NCI-H226 (cell line): ENCODE results near the gene FGFR1OP2.
"Not testable (repeated sequence)": the region's sequence is repeated elsewhere in the genome, so short reads cannot be mapped to it uniquely, and the experiment has no call there.

Source experiments
- DNase-seq: peaks from one replicate; pipeline ENCODE4 v3.0.0-alpha.2; 2015

FGFR1OP2 gene

GRCh38 chr12:26948309-26948708, 10.0 kb downstream of the FGFR1OP2 start:
- no peak for DNase-seq

GRCh38 chr12:26953447-26953846, 15.2 kb downstream of the FGFR1OP2 start:
- no peak for DNase-seq

GRCh38 chr12:26954027-26954426, 15.8 kb downstream of the FGFR1OP2 start:
- no peak for DNase-seq

- not testable (repeated sequence) for DNase-seq
Observed at GRCh38 chr12:26961391-26961790, 23.1 kb downstream of the FGFR1OP2 start.

GRCh38 chr12:26961803-26962202, 23.5 kb downstream of the FGFR1OP2 start:
- DNase-seq = no peak

- no peak for DNase-seq
Observed at GRCh38 chr12:26963413-26963812, 25.1 kb downstream of the FGFR1OP2 start.

- DNase-seq = no peak
Observed at GRCh38 chr12:26966842-26967241, 28.6 kb downstream of the FGFR1OP2 start.

GRCh38 chr12:26970136-26970535, 31.9 kb downstream of the FGFR1OP2 start:
- DNase-seq = no peak

- no peak for DNase-seq
Observed at GRCh38 chr12:26971963-26972362, 33.7 kb downstream of the FGFR1OP2 start.

GRCh38 chr12:26976687-26977086, 38.4 kb downstream of the FGFR1OP2 start:
- no peak for DNase-seq

GRCh38 chr12:26978801-26979200, 40.5 kb downstream of the FGFR1OP2 start:
- DNase-seq = no peak

- no peak for DNase-seq
Observed at GRCh38 chr12:26979733-26980132, 41.5 kb downstream of the FGFR1OP2 start.

- no peak for DNase-seq
Observed at GRCh38 chr12:26982866-26983265, 44.6 kb downstream of the FGFR1OP2 start.

GRCh38 chr12:26987634-26988424, 49.6 kb downstream of the FGFR1OP2 start:
- DNase-seq = no peak

GRCh38 chr12:26988703-26989102, 50.4 kb downstream of the FGFR1OP2 start:
- DNase-seq = no peak

GRCh38 chr12:26989873-26990272, 51.6 kb downstream of the FGFR1OP2 start:
- DNase-seq = no peak

GRCh38 chr12:26991826-26992225, 53.6 kb downstream of the FGFR1OP2 start:
- no peak for DNase-seq

GRCh38 chr12:26994109-26994508, 55.8 kb downstream of the FGFR1OP2 start:
- no peak for DNase-seq

- no peak for DNase-seq
Observed at GRCh38 chr12:26995706-26996105, 57.4 kb downstream of the FGFR1OP2 start.

- DNase-seq = no peak
Observed at GRCh38 chr12:26997003-26997402, 58.7 kb downstream of the FGFR1OP2 start.

- DNase-seq = no peak
Observed at GRCh38 chr12:27000961-27001360, 62.7 kb downstream of the FGFR1OP2 start.

- DNase-seq = no peak
Observed at GRCh38 chr12:27001663-27002062, 63.4 kb downstream of the FGFR1OP2 start.

GRCh38 chr12:27002141-27002540, 63.9 kb downstream of the FGFR1OP2 start:
- no peak for DNase-seq

- DNase-seq = no peak
Observed at GRCh38 chr12:27003421-27004381, 65.4 kb downstream of the FGFR1OP2 start.
